ENCODE results near the gene TPSD1. TPM values are rescaled to one million over a fixed set of nuclear protein-coding genes. Genes with fewer than 3 reads are reported as not detected.
"Not testable (repeated sequence)": the region's sequence is repeated elsewhere in the genome, so short reads cannot be mapped to it uniquely, and the experiment has no call there.

The TPSD1 gene
- total and polyA plus RNA-seq, 4 experiments from 2014 or later = not detected

GRCh38 chr16:1222553-1223354 is 33.1 kb upstream of the TPSD1 start:
- peak in 1 of 5 donors; percentile 24 for DNase-seq
- Histone ChIP-seq H3K27ac (ENCODE audit: low read depth, low read length) (no peak overlapping the region), H3K27me3 (ENCODE audit: insufficient read depth, low read length) (no peaks in the 10 kb centered on the region), H3K36me3 (ENCODE audit: insufficient read depth, low read length) (no peaks in the 10 kb centered on the region), H3K4me1 (ENCODE audit: insufficient read depth, low read length) (no peaks in the 10 kb centered on the region), H3K4me3 (ENCODE audit: low read length in 2 of 2) (no peak overlapping the region), H3K9me3 (ENCODE audit: control insufficient read depth in 1 of 2, low read length in 2 of 2) (no peaks in the 10 kb centered on the region)
- intact Hi-C loops (cut with micrococcal nuclease) = no loop called here
- H3K4me3 Mint-ChIP-seq = no peak overlapping the region
- H3K27ac Mint-ChIP-seq = no peak overlapping the region
- POLR2A ChIA-PET (ENCODE audit: partially characterized antibody) = no interaction called here
- H3K4me1 Mint-ChIP-seq = no peaks in the 10 kb centered on the region
- CTCF ChIA-PET (ENCODE audit: partially characterized antibody) = interaction anchor here (1.0 kb wide), 1 partner anchor 511 kb away, joined by 3 read pairs; no protein-coding TSS in a partner anchor
- H3K36me3 Mint-ChIP-seq = no peaks in the 10 kb centered on the region
- H3K27me3 Mint-ChIP-seq = peaks cover 3 to 4% of the 10 kb centered on the region in 2 donors
- no peaks in the 10 kb centered on the region for H3K9me3 Mint-ChIP-seq

DNA sequence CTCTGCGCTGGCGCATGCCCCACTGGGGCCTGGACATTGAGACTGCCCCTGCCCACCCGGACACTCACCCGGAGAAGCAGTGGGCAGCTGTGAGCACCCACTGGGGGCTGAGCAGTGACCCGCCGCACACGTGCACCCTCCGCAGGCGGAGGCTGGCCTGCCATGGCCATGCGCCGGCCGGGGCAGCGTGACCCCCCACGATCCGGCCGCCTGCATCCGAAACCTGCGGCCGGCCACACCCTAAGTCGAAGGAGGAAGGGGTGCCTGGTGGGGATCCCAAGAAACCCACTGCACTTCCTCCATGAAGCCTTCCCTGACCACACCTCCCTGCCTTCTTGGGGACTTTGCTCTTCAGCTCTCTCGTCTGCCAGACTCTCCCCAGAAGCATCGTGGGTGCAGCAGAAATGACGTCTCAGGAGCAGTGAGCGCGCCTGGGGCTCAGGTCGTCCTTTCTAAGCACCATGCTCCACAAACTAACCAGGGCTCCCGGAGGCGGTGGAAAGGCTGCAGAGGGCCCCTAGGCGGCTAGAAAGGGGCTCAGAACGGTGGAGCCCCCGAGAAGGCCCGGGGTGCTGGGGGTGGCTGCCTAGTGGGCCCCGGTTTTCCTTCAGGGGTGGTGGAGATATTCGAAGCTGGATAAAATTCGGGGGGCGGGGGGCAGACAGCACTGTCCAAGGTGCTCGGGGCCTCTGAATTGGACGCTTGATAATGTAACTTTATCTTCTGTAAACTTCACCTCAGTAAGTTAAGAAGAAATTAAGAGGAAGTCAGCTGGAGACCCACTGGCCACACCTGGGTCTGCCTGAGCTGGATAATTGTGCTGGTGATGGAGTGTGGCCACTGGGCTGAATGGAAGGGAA is 32.3 kb upstream of the TPSD1 start:
- intact Hi-C loops (cut with micrococcal nuclease) = no loop called here
- Mint-ChIP-seq H3K9me3 (no peaks in the 10 kb centered on the region), H3K27me3 (peaks cover 1 to 4% of the 10 kb centered on the region in 2 donors), H3K4me1 (no peaks in the 10 kb centered on the region), H3K27ac (no peak overlapping the region), H3K4me3 (peak overlapping the region in 1 of 8 donors; percentile 47), H3K36me3 (no peaks in the 10 kb centered on the region)
- H3K36me3 ChIP-seq (ENCODE audit: insufficient read depth, low read length) = no peaks in the 10 kb centered on the region
- ChIA-PET CTCF (ENCODE audit: partially characterized antibody) (interaction anchor here (1.0 kb wide), 1 partner anchor 512 kb away, joined by 3 read pairs; no protein-coding TSS in a partner anchor), POLR2A (ENCODE audit: partially characterized antibody) (no interaction called here)
- no peaks in the 10 kb centered on the region for H3K9me3 ChIP-seq (ENCODE audit: control insufficient read depth in 1 of 2, low read length in 2 of 2)
- no peak overlapping the region for H3K4me3 ChIP-seq (ENCODE audit: low read length in 2 of 2)
- no peaks in the 10 kb centered on the region for H3K4me1 ChIP-seq (ENCODE audit: insufficient read depth, low read length)
- H3K27ac ChIP-seq (ENCODE audit: low read depth, low read length) = no peak overlapping the region
- no peaks in the 10 kb centered on the region for H3K27me3 ChIP-seq (ENCODE audit: insufficient read depth, low read length)
- no peak for DNase-seq

GRCh38 chr16:1224558-1224957 is 31.3 kb upstream of the TPSD1 start:
- ChIA-PET CTCF (ENCODE audit: partially characterized antibody) (no interaction called here), POLR2A (ENCODE audit: partially characterized antibody) (no interaction called here)
- Mint-ChIP-seq H3K36me3 (no peaks in the 10 kb centered on the region), H3K27ac (no peak overlapping the region), H3K27me3 (peaks cover 1 to 4% of the 10 kb centered on the region in 2 donors), H3K4me1 (no peaks in the 10 kb centered on the region), H3K4me3 (no peak overlapping the region), H3K9me3 (no peaks in the 10 kb centered on the region)
- DNase-seq = peak in 1 of 5 donors; percentile 25
- Histone ChIP-seq H3K27ac (ENCODE audit: low read depth, low read length) (no peak overlapping the region), H3K27me3 (ENCODE audit: insufficient read depth, low read length) (no peaks in the 10 kb centered on the region), H3K4me1 (ENCODE audit: insufficient read depth, low read length) (no peaks in the 10 kb centered on the region), H3K9me3 (ENCODE audit: control insufficient read depth in 1 of 2, low read length in 2 of 2) (no peaks in the 10 kb centered on the region), H3K36me3 (ENCODE audit: insufficient read depth, low read length) (no peaks in the 10 kb centered on the region), H3K4me3 (ENCODE audit: low read length in 2 of 2) (no peak overlapping the region)
- intact Hi-C loops (cut with micrococcal nuclease) = no loop called here

DNA sequence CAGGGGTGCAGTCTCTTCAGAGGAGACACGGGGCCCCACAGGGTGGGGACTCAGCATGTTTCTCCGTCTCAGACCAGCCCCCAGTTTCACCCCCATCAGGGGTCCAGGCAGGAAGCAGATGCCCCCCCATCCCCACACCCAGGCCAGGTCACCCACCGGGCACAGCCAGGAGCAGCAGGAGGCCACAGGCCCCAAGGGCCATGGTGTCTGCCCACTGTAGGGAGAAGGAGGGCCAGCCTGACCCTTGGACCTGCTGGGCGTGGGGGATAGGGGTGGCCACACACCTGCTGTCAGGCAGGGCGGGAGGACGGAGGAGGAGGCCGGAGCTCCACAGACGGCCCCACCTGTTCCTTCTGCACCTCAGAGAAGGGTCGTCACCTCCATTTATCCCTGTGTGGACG is 30.8 kb upstream of the TPSD1 start, which contains the start of gene TPSG1:
TSS of gene TPSG1 (minus strand) at position 218 of the 401 bp plus-strand sequence. CDS start at position 202, 16 bp downstream.
- CTCF ChIA-PET (ENCODE audit: partially characterized antibody) = no interaction called here

GRCh38 chr16:1225728-1226311 is 30.0 kb upstream of the TPSD1 start:
- H3K27me3 ChIP-seq (ENCODE audit: insufficient read depth, low read length); intact Hi-C loops (cut with micrococcal nuclease); H3K4me1 ChIP-seq (ENCODE audit: insufficient read depth, low read length); H3K9me3 Mint-ChIP-seq; H3K4me3 ChIP-seq (ENCODE audit: low read length in 2 of 2); H3K36me3 Mint-ChIP-seq; H3K4me3 Mint-ChIP-seq; H3K36me3 ChIP-seq (ENCODE audit: insufficient read depth, low read length); H3K27me3 Mint-ChIP-seq; H3K27ac Mint-ChIP-seq; CTCF ChIA-PET (ENCODE audit: partially characterized antibody); POLR2A ChIA-PET (ENCODE audit: partially characterized antibody); H3K27ac ChIP-seq (ENCODE audit: low read depth, low read length); H3K9me3 ChIP-seq (ENCODE audit: control insufficient read depth in 1 of 2, low read length in 2 of 2); H3K4me1 Mint-ChIP-seq: not testable (repeated sequence)
- DNase-seq = peak in 1 of 5 donors; percentile 29

More for the DNA sequence above, 30.8 kb upstream of the TPSD1 start, which contains the start of gene TPSG1:
- Histone ChIP-seq H3K27ac (ENCODE audit: low read depth, low read length) (no peak within 1 kb of the TSS), H3K4me1 (ENCODE audit: insufficient read depth, low read length) (no peaks in the 10 kb centered on the region), H3K4me3 (ENCODE audit: low read length in 2 of 2) (no peak within 1 kb of the TSS), H3K9me3 (ENCODE audit: control insufficient read depth in 1 of 2, low read length in 2 of 2) (no peaks in the 10 kb centered on the region), H3K27me3 (ENCODE audit: insufficient read depth, low read length) (no peaks in the 10 kb centered on the region), H3K36me3 (ENCODE audit: insufficient read depth, low read length) (no peaks in the 10 kb centered on the region)
- Mint-ChIP-seq H3K9me3 (no peaks in the 10 kb centered on the region), H3K27me3 (peaks cover 1 to 4% of the 10 kb centered on the region in 2 donors), H3K4me3 (no peak within 1 kb of the TSS), H3K4me1 (no peaks in the 10 kb centered on the region), H3K27ac (no peak within 1 kb of the TSS), H3K36me3 (no peaks in the 10 kb centered on the region)
- DNase-seq = peak in 1 of 5 donors; percentile 33
- POLR2A ChIA-PET (ENCODE audit: partially characterized antibody) = no interaction called here
- intact Hi-C loops (cut with micrococcal nuclease) = no loop called here

DNA sequence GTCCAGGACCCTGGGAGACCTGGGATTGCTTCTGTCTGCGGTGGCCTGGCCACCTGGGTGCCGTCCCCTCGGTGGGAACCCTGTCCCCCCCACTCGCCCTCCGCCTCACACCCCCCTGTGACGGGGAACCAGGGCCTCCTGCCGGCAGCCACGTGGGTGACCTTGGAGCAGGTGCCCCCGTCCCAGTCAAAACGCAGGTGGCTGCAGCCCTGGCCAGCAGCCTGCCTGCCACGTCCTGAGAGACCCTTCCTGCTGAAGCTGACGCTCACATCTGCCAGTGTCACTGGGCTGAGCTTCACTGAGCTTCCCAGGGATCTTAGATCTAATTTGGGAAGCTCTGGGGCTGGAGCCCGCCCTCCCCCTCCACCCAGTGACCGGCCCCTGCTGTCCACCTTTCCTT is 29.2 kb upstream of the TPSD1 start:
- CTCF ChIA-PET (ENCODE audit: partially characterized antibody); H3K4me3 ChIP-seq (ENCODE audit: low read length in 2 of 2); H3K4me1 ChIP-seq (ENCODE audit: insufficient read depth, low read length); POLR2A ChIA-PET (ENCODE audit: partially characterized antibody); H3K9me3 ChIP-seq (ENCODE audit: control insufficient read depth in 1 of 2, low read length in 2 of 2); DNase-seq; H3K27ac Mint-ChIP-seq; H3K27me3 Mint-ChIP-seq; H3K4me3 Mint-ChIP-seq; H3K27ac ChIP-seq (ENCODE audit: low read depth, low read length); H3K4me1 Mint-ChIP-seq; H3K9me3 Mint-ChIP-seq; H3K36me3 Mint-ChIP-seq; intact Hi-C loops (cut with micrococcal nuclease); H3K27me3 ChIP-seq (ENCODE audit: insufficient read depth, low read length); H3K36me3 ChIP-seq (ENCODE audit: insufficient read depth, low read length): not testable (repeated sequence)

DNA sequence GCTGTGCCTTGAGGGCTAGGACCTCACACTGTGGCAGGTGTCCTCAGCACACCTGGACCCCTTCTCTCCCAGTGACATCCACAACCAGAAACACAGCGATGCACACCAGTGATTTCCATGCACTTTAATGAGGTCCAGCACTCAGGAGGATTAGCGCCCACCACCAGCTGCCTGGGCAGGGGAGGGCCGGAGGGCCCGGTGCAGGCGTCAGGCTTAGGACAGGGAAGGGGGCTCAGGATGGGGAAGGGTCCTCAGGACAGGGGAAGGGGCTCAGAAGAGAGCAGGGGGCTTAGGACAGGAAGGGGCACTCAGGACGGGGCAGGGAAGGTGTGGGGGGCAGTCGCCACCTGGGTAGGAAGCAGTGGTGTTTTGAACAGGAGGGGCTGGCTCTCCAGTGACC is 27.6 kb upstream of the TPSD1 start:
- H3K4me3 Mint-ChIP-seq; H3K4me1 Mint-ChIP-seq; H3K4me3 ChIP-seq (ENCODE audit: low read length in 2 of 2); H3K9me3 ChIP-seq (ENCODE audit: control insufficient read depth in 1 of 2, low read length in 2 of 2); DNase-seq; H3K9me3 Mint-ChIP-seq; CTCF ChIA-PET (ENCODE audit: partially characterized antibody); intact Hi-C loops (cut with micrococcal nuclease); H3K27me3 Mint-ChIP-seq; H3K36me3 Mint-ChIP-seq; H3K27ac ChIP-seq (ENCODE audit: low read depth, low read length); H3K4me1 ChIP-seq (ENCODE audit: insufficient read depth, low read length); POLR2A ChIA-PET (ENCODE audit: partially characterized antibody); H3K36me3 ChIP-seq (ENCODE audit: insufficient read depth, low read length); H3K27ac Mint-ChIP-seq; H3K27me3 ChIP-seq (ENCODE audit: insufficient read depth, low read length): not testable (repeated sequence)
